A673 (cell line): ENCODE measurements around the gene CTTNBP2.

ENCODE experiments used
- CTCF ChIP-seq: fragments of 300-800, 200-600 bp; sonication (generic); conservative IDR thresholded peaks from 2 replicates; pipeline ENCODE4 v1.5.1; 2017; ENCODE audit warnings: low read depth, mild to moderate bottlenecking, antibody characterized with exemption, low read length, moderate library complexity, mixed read lengths
- EZH2 ChIP-seq: fragments of 200-600 bp; sonication (generic); IDR thresholded peaks from 2 replicates; pipeline ENCODE4 v1.6.1; 2017; ENCODE audit warnings: borderline replicate concordance, low read depth, mild to moderate bottlenecking, mixed read lengths, antibody characterized with exemption, low read length; ENCODE audit not compliant: poor library complexity, severe bottlenecking

GRCh38 chr7:117912421-117912820 lies 39.2 kb upstream of the CTTNBP2 start:
- TF ChIP-seq CTCF (no peak), EZH2 (no peak)
